Measurements from ENCODE around the gene PHF2.
"Not testable (repeated sequence)": the region's sequence is repeated elsewhere in the genome, so short reads cannot be mapped to it uniquely, and the experiment has no call there.

PHF2 gene

DNA sequence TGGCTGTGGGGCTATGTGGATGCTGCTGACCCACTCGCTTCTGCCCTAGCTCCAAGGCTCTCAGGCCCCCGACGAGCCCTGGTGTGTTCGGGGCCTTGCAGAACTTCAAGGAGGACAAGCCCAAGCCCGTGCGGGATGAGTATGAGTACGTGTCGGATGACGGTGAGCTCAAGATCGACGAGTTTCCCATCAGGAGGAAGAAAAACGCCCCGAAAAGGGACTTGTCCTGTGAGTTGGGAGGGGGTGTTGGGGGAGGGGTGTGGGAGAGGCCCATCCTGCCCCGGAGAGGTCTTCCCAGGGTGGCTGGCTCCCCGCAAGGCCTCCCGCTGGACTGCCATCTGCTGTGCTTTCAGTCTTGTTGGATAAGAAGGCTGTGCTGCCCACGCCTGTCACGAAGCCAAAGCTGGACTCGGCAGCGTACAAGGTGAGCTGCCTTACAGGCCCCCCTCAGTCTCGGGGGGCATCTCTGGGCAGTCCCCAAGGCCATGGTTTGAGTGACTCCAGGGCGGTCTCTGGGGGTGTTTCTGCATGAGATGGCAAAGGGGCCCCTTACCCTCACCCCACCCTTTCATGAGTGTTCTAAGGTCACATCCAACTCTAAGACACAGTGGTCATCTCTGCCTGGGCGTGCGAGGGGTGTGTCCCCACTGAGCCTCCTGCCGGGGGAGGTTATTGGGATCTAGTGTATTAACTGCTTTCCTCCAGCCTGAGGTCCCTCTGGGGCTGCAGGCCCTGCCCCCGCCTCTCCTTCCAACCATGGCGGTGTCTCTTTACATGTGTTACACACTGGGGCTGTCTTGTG, 89.5 kb downstream of the PHF2 start:
- DNase-seq (ENCODE audit: low read depth): no peak

GRCh38 chr9:93666439-93666784, 90.0 kb downstream of the PHF2 start:
- DNase-seq (ENCODE audit: low read depth): not testable (repeated sequence)

GRCh38 chr9:93667006-93667405, 90.6 kb downstream of the PHF2 start:
- DNase-seq (ENCODE audit: low read depth): no peak

DNA sequence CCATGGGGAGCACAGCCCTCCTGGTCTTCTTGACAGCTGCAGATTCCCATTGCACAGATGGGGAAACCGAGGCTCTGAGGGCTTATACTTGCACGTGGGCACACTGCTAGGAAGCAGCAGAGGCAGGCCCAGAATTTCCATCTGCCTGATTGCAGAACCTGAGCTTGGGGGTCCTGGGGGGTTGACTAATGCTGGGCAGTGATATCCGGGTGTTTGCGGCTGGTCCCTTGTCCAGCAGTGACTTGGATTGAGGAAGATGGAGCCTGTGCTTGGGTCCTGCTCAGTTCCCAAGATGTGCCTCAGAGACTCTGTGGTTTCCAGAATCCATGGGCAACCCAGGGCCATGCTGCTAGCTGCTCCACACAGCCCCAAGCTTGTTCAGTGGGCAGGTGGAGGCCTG, 91.2 kb downstream of the PHF2 start:
- no peak for DNase-seq (ENCODE audit: low read depth)

DNA sequence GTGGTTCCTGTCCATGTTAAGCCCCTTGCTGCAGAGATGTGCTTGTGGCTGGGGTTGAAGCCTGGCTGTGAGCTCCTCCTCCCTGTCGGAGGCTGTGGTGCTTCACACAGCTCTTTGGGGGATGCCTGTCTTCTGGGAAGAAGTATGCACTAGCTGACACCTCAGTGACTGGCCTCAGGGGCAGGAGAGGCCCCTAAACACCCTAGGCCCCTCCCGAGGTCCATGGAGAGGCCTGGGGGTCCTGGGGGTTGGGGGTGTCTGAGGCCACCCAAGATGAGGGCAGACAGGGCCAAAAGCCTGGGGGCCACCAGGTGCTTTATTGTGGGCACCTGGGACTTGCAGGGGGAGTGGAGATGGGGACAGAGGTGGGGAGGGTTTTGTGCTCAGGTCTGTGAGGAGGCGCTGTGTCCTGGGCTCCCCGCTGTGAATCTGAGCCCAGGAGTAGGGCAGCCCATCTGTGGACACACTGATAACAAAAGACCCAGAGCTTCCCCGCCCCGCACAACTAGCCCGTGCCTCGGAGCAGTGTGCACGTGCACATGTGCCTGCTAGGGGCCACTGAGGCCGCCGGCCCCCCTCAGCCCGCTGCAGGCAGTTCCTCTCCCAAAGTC, 92.0 kb downstream of the PHF2 start:
- no peak for DNase-seq (ENCODE audit: low read depth)

DNA sequence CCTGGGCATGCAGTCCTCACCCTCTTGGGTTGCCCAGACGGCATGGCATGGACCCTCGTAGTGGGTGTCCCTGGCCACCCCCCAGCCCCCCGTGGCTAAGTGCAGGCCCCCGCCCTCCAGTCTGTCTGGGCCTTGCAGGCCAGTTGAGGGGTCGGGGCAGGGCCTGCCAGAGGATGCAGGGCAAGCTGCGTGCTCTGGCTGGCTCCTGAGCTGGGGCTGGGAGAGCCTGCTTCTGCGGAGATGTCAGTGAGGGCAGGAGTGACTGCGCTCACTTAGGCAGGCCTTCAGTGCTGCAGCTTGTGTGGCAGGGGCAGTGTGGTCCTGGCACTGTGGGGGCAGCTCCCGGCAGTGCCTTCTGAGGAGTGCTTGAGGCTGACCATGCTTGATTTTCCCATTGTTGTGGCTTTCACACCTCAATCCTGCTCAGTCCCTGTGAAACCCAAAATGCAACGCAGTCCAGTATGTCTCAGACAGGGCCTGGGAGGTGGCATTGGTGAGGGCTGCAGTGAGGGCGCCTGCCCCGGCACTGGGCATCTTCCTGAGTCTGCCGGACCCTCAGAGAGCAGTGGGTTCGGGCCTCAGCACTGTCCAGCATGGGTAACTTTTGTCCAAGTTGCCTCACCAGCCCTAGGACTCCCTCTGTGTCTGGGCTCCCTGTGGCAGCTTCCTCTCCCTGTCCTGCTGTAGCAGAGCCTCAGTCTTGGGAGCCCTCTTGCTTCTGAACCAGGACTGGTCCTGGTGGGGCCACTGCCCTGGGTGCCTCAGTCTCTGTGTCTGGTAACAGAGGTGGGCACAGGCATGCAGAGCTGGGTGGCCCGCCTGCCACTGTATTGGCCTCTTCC, 93.0 kb downstream of the PHF2 start:
- no peak for DNase-seq (ENCODE audit: low read depth)

GRCh38 chr9:93669958-93670207, 93.5 kb downstream of the PHF2 start:
- DNase-seq (ENCODE audit: low read depth): no peak

DNA sequence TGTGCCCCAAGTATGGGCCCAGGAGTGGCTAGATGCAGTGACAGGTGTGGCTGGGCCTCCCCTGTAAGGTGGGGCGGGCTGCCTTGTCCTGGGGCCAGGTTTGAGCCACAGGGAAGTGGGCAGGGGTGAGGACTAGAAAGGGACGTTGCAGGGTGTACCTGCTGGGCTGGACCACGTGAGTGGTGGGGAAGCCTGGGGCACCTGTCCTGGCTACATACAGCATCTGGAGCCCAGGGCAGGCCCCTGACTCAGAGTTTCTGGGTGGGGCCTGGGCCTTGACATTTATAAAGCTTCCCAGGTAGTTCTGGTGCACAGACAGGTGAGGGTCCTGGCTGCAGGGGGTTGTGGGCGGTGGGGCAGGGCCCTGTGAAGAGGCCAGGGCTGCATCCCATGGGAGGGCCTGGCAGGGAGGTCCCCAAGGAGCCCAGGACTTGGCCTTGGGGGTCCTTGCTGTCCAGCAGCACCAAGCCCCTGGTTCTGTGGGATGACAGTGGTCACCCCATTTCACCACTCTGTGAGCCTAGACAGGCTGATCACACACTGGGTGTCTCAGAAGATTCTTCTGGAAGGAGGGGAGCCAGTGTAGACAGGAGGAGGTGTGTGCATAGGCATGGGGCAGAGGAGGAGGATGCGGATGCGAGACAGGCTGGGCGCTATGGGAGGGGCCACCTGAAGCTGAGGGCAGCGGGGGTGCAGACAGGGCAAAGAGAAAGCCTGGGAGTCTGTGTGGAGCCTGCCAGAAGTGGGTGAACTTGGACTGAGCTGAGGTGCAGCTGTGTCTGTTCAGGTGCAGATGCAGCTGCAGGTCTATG, 94.0 kb downstream of the PHF2 start:
- no peak for DNase-seq (ENCODE audit: low read depth)

- no peak for DNase-seq (ENCODE audit: low read depth)
These were observed 94.6 kb downstream of the PHF2 start for GRCh38 chr9:93671020-93671338.

GRCh38 chr9:93672330-93673020, 96.1 kb downstream of the PHF2 start:
- DNase-seq (ENCODE audit: low read depth): not testable (repeated sequence)

DNA sequence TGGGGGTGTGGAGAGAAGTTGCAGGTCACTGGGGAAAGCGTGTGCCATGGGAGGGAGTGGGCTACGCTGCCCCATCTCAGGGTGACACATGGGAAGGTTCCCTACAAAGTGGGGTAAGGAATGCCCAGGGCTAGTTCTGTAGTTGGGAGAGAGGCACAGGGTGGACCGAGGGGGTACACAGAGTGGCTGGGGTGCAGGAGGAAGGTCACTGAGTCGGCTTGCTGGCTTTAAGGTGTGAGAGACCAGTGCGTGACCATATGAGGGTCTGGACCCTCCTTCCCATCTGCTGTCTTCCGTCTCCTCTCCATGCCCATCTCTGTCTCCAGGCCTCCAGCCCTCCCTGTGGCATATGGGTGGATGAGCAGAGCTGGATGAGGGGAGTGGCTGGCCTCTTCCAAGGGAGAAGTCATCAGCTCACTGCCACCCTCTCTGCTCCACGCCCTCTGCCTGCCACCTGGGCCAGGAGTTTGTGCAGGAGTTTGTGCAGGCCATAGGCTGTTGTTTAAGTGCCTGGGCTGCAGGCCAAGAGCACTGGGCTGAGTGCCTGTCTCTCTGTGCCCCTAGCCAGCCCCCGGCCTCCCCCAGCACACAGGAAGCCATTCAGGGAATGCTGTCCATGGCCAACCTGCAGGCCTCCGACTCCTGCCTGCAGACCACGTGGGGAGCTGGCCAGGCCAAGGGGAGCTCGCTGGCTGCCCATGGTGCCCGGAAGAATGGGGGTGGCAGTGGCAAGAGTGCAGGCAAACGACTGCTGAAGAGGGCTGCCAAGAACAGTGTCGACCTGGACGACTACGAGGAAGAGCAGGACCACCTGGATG, 96.8 kb downstream of the PHF2 start:
- DNase-seq (ENCODE audit: low read depth): no peak

DNA sequence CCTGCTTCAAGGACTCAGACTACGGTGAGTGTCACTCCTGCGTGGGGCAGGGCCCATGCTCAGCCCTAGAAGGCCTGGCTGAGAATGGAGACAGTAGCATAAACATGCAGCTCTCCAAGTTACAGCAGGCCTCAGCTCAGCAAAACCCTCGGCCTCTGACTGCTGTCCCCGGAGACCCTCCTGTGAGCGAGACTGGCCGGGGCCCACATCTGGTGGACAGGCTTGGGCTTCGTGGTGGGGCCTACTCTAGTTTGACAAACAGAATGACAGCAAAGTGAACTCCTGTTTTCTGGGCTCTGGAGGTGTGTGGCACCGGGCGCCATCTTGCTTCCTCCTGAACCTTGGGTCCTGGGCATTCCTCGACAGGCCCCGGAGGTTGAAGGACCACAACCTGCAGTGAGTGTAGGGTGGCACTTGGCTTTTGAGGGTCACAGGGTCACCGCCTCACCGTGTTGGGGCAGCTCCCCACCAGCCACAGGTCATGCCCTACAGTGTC, 97.5 kb downstream of the PHF2 start:
- no peak for DNase-seq (ENCODE audit: low read depth)

- no peak for DNase-seq (ENCODE audit: low read depth)
These were observed 98.4 kb downstream of the PHF2 start for GRCh38 chr9:93674580-93675335.

GRCh38 chr9:93675336-93676150, 99.2 kb downstream of the PHF2 start:
- no peak for DNase-seq (ENCODE audit: low read depth)

GRCh38 chr9:93676310-93677047, 100.1 kb downstream of the PHF2 start:
- DNase-seq (ENCODE audit: low read depth): no peak

GRCh38 chr9:93677048-93677571, 100.7 kb downstream of the PHF2 start:
- DNase-seq (ENCODE audit: low read depth): no peak

GRCh38 chr9:93677641-93678136, 101.3 kb downstream of the PHF2 start:
- no peak for DNase-seq (ENCODE audit: low read depth)
